Measurements from ENCODE around the gene PROK1.
"Not testable (repeated sequence)": the region's sequence is repeated elsewhere in the genome, so short reads cannot be mapped to it uniquely, and the experiment has no call there.

The PROK1 gene

DNA sequence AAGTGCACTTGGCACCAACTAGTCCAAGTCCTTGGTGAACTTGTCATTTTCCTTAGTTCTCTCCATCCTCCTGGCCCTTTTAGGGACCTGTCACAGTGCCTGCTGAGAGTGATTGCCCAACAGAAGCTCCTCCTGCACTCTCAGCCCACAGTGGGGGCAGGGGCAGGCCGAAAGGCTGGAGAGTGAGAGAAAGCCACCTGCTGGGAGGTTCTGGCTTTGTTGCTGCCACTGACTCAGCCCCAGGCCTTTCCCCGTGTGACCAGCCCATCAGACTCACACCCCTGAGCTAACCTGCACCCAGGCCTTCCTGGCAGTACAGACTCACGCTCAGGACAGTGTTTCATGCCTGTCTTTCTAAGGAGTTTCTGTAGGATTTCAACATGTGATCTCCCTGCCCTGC, 17.1 kb upstream of the PROK1 start:
- DNase-seq (ENCODE audit: low read depth) = no peak

DNA sequence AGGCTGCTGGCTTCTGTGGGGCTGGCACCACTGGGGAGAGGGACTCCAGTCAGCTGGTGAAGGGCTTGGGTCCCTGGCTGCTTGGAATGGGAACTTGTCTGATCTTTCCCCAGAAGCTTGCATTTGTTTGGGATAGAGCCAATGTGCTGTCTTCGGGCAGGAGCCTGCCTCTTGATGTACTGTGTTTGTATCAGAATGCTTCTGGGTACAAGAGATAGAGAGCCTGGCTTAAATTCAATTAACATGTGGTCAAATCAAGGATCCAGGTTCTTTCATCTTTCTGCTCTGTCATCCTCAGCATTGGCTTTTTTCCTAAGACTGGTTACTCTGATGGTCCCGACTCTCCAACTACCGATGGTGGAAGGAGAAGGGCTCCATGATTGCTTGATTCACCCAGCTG, 16.0 kb upstream of the PROK1 start:
- DNase-seq (ENCODE audit: low read depth) = no peak

DNA sequence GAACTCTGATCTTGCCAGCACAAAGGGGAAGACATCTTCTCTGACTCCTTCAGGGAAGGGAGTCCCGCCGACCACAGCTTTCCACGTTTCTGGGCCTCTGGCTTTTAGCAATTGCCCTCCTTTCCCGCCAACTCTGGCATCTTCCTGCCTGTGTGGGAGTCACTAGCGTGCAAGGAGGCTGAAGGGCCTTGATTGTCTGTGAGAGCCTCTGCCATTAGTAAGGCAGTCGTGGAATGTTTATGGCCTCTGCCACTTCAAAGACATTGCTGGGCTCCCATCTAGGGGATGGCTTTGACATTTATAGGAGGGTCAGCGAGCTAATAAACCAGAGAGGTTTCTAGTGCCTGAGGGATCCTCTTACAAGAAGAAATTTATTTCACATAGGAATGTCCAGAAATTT, 14.3 kb upstream of the PROK1 start:
- DNase-seq (ENCODE audit: low read depth) = no peak

DNA sequence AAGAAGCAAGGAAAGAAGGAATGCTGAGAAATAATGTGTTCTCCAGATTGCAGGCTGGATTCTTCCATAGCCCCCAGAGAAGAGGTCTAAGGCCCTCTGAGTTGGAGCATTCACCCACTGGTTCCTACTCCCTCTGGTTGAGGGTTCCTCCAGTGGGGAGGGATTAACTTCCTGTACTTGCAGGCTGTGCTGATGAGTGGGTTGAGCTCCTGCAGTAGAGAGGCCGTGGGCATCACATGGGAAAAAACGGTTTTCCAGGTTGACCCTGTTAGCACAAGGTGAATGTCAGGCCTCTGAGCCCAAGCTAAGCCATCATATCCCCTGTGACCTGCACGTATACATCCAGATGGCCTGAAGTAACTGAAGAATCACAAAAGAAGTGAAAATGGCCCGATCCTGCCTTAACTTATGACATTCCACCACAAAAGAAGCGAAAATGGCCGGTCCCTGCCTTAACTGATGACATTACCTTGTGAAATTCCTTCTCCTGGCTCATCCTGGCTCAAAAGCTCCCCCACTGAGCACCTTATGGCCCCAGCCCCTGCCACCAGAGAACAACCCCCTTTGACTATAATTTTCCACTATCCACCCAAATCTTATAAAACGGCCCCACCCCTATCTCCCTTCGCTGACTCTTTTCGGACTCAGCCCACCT, 13.2 kb upstream of the PROK1 start:
- not testable (repeated sequence) for DNase-seq (ENCODE audit: low read depth)

DNA sequence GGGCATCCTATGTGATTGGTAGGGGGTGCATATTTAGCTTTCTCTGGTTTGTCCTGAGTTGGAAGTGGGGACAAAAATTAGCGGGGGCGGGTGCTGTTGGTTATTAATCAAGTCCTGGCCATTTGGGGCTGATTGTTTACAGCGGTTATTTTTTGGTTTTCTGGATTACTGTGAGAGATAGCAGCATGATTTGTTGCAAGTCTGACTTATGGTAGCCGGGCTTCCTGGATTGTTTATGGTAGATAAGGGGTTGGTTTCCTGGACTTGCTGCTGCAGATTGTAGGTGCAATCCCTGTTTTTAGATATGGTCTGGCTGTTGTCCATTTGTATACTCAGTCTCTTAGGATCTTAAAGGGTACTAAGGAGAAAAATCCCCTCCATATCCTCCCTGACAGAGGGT, 12.1 kb upstream of the PROK1 start:
- no peak for DNase-seq (ENCODE audit: low read depth)

DNA sequence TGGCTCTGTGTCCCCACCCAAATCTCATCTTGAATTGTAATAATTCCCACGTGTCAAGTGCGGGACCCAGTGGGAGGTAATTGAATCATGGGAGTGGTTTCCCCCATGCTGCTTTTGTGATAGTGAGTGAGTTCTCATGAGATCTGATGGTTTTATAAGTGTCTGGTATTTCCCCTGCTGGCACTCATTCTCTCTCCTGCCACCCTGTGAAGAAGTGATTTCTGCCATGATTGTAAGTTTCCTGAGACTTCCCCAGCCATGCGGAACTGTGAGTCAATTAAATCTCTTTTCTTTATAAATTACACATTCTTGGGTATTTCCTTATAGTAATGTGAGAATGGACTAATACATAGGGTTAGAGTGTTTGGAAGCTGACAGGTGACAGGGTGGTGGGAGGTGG, 11.1 kb upstream of the PROK1 start:
- DNase-seq (ENCODE audit: low read depth) = not testable (repeated sequence)

DNA sequence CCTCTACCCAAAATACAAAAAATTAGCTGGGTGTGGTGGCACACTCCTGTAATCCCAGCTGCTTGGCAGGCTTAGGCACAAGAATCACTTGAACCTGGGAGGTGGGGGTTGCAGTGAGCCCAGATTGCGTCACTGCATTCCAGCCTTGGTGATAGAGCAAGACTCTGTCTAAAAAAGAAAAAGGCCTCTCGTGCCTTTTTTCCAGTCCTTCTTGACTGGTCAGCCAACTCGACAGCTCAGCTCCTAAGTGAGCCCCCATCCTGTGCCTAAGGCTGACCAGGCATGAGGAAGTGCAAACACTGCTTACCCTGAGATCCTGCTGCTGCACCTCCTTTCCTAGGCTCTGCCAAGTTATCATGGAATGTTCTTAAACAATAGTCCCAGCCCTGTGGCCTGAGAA, 10.1 kb upstream of the PROK1 start:
- DNase-seq (ENCODE audit: low read depth) = no peak

DNA sequence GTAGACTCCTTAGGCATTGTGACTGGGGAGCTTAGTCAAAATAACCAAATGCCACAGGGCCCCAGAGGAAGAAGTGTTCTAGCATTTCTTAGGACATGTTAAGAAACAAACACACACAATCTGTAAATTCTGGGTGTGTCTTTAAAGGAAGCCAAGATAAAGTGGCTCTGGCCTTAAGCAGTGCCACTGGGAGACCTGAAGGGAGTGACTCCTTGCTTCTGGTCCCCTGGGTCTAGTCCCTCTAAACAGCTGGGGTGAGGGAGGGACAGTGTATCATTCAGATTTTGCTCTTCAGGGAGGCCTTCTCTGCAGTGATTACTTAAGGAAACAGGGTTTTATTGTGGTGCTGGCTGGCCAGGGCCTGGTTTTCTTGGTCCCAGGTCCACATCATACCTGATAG, 9.1 kb upstream of the PROK1 start:
- no peak for DNase-seq (ENCODE audit: low read depth)

DNA sequence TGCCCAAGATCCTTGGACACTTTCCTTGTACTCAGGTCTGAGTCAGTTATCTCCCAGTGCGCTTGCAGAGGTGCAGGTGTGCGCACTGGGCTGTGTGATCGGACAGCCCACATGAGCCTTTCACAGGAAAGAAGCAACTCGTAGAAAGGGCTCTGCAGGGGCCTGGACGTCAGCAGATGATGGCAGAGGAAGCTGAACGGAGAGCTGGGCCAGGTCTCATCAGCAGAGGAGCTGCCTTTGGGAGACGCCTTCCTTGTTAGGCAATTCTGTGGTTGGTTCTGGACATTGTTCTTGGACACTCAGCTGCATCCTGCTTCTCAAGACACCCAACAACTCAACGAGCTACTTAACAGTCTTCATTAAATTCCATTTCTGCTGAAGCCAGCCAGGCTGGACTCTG, 7.5 kb upstream of the PROK1 start:
- no peak for DNase-seq (ENCODE audit: low read depth)

DNA sequence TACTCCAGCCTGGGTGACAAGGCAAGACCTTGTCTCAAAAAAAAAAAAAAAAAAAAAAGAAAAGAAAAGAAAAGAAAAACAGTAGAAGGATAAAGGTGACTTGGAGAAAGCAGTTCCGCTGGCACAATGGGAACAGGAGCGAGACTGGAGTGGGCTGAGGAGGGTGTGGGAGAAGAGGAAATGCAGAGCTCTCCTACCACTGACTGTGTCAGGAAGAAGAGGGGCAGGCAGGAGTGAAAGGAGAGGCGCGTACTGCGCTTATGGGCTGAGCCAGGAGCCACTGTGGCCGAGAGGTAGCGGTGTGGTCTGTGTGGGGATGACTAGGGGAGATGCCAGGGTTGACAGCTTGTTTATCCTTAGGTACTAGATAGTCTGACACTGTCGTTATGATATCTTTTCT, 6.4 kb upstream of the PROK1 start:
- DNase-seq (ENCODE audit: low read depth) = no peak

DNA sequence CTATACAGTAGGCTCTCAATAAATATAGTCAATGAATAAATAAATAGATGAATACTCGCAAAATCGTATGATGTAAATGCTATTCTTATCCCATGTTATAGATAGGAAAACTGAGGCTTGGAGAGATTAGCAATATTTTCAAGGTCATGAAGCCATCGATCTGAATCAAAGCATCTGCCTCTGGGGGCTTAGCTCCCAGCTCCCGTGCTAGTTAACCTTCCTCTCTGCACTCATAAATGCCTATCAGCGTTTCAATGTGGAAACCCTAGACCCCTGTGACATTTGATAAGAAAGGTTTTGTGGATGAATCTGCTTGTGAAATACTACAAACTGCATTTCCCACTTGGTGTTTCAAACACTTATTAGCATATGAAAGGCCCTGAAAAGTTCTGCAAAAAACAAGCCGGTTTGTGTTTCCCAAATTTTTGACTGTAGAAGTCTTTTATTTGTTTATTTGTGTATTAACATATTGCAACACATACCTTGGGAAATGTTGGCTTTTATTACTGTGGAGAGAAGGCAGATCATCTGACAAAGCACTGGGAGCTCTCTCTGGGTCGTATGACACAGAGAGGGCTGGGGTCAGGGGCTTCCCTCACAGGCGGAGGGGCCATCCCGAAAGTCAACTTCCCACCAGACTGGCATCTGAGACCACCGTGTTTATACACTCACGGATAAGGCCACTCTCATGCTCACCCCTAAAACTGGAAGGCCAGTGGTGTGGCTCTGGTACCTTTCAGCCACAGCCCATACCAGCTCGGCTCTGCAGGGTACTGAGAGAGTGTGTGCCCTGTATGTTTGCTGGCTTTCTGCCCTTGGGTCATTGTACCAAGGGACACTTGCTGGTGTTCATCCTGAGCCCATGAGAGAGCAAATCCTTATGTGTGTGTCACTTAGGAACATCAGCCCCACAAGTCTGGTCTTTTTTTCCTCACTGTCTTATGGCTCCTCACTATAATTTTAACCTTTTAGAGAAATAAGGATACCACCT, 993 bp upstream of the PROK1 start:
- no peak for DNase-seq (ENCODE audit: low read depth)

DNA sequence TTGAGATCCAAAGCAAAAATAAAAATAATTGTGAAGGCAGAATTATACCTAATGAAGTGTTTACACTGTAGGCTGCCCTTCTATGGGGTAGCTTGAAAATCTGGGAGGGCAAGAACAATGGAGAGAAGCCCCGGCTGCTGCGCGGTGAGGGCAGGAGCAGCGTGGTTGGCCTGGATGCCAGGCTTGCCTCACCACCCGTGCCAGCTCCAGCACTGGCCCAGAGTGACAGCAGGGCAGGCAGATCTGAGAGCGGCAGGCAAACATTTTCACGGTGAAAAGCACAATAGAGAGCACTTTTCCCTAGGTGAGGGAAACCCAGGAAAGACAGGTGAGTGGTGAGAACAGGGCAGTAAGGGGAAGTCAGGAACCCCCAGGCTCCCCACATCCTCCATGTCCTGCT, 1.4 kb downstream of the PROK1 start:
- no peak for DNase-seq (ENCODE audit: low read depth)

DNA sequence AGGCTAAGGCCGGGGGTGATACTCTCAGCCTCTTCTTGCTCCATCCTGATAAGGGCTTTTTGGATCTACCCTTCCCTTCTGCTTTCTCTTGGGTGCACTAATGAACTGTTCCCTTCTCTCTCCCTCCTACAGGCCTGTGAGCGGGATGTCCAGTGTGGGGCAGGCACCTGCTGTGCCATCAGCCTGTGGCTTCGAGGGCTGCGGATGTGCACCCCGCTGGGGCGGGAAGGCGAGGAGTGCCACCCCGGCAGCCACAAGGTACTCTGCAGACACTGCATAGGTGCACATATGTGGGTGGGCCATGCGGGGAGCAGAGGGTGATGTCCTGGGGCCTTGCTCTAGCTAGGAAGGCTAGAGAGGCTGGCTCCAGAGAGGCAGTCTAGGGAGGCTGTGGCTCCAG, 2.9 kb downstream of the PROK1 start:
- no peak for DNase-seq (ENCODE audit: low read depth)

DNA sequence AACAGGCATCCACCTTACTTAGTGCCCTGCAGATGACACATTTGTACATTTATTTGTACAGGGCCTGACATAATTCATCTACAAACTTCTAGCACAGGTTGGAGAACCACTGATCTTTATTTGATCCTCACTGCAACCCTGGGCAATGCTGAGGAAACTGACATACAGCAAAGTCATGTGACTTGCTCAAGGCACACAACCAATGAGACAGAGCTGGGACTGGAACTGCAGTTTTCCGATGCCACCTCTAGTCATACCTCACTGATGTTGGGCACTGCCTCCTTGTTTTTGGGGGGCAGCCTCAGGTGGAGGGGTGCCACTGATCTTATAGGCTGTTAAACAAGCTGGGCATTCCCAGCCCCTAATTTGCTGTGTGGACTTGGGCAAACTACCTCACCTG, 3.4 kb downstream of the PROK1 start:
- DNase-seq (ENCODE audit: low read depth) = no peak

DNA sequence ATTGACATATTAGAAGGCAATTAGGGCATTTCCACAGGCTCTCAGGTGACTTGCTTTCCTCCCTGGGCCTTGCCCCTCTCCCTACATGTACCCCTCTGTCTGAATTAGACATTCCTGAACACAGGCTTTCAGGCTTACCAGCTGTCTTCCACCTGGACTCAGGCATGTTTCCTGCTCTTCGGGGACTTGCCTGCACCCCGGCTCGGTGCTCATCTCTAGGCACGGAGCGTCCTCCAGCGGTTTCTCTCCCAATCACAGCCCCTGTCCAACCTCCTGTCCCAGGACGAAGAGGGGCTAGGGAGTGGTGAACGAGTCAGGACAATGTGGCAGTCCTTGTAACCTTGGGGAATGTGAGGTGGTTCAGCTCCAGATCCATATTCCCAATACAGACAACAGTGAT, 4.2 kb downstream of the PROK1 start:
- no peak for DNase-seq (ENCODE audit: low read depth)

DNA sequence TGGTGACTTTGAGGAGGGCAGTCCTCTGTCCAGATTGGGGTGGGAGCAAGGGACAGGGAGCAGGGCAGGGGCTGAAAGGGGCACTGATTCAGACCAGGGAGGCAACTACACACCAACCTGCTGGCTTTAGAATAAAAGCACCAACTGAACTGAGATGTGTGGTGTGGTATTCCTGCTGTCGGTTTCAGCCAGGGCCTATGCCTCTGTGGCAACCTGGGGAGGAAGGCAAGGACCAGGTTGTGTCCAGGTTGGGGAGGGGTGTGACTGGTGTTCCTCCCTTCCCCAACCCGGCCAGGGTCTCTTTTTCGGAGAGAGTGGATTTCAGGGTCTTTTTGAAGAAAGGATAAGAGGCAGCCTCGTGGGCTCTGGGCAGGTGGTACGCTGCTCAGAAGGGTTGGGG, 6.3 kb downstream of the PROK1 start:
- no peak for DNase-seq (ENCODE audit: low read depth)

DNA sequence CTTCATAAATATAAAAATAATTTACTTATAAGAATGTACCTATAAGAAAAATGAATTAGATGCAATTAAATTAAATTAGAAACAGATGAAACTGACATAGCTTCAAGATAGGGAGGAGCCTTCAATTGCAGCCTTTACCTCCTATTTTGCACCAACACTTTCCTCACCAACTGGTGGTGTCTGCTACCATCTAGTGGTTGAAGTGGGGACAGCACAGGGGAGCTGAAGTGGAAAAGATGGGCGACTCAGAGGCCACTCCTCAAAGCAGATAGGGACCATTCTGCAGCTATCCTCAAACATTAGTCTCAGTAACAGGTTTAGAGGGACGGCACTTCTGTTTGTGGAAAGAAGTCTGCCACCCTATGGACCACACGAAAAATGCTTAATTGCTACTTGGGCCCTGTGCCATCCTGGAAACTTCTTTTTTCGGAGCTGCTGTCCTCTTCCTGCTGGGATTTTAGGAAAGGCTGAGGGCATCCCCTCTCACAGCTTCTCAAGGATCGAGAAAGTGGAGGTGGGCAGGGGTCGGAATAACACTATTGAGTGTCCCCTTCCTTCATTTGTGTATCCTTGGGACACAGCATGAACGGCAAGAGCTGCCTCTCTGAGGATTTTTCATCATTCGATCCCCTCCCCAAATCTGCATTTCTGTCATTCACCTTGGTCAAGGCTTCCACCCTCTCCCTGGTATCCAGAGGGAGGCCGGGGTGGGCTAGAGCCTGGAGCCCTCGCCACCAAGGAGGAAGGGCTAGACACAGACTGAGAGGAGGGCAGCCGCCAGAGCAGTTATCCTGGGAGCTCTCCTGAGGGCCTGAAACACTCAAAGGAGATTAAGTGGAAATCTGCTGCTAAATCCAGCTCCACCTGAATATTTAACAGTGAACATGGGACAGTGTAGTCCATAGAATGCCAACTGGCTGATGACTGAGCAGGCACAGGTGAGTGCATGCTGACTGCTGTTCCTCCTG, 9.6 kb downstream of the PROK1 start:
- DNase-seq (ENCODE audit: low read depth) = peak; percentile 59

DNA sequence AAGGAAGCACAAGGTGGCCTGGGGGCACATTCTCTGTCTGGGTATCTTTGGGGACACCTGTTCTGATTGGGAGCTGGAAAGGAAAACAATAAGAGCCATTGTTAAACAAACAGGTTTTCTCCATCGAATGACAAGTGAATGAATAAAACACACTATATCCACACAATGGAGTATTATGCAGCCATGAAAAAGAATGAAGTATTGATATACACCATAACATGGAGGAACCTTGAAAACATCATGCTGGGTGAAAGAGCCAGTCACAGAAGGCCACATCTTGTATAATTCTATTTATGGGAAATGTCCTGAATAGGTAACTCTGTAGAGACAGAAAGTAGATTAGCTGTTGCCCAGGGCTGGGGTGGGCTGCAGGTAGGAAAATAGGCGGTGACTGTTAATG, 11.1 kb downstream of the PROK1 start:
- no peak for DNase-seq (ENCODE audit: low read depth)

DNA sequence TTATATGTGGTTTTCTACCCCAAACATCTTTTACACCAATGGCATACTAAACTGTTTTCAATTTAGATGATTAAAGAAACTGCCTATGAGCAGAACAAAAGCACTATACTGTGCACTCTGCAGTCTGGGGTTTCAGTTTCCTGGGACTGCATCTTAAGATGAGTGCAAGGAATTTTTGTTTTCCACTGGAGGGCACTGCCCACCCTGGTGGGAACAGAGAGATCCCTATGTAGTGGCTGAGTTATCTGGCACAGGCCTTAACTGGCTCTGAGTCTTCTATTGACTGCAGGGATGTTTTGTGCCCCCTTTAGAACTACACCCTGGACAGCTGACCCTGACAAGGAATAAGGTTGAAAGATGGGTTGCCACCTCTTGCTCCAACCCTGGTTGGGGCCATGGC, 12.0 kb downstream of the PROK1 start:
- DNase-seq (ENCODE audit: low read depth) = no peak

DNA sequence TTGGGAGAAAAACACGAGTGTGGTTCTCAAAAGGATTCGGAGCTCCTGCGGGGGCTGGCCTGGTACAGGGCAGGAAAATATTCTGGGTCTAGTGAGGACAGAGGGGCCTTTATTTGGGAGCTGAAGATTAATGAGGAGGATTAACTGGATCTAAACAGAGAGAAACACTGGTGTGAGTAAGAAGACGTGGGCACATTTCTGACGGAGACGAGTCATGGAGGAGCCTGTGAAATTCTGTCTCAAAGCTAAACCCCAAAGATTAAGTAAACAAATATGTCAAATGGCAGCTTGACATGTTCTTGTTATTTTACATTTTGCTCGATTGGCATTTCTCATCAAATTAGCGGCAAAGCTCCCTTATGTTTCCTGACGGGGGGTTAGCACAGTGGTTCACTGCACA, 12.8 kb downstream of the PROK1 start:
- no peak for DNase-seq (ENCODE audit: low read depth)

DNA sequence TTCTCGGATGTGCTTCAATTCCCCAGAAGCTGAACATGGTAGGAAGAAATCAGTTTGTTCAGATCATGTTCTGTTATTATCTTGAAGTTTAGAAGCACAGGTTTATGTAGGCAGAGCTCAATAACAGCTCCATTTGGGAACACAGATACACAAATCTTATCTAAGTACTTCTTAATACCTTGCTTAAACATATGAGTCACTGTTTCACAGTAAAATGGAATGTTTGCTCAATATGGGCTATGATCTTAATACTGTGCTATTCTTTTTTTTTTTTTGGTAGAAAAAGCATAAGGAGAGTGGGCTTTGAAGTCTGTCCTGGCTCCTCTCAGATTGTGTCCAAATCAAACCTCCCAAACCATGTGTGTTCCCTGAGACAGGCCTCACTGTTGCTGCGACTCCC, 13.4 kb downstream of the PROK1 start:
- DNase-seq (ENCODE audit: low read depth) = no peak

DNA sequence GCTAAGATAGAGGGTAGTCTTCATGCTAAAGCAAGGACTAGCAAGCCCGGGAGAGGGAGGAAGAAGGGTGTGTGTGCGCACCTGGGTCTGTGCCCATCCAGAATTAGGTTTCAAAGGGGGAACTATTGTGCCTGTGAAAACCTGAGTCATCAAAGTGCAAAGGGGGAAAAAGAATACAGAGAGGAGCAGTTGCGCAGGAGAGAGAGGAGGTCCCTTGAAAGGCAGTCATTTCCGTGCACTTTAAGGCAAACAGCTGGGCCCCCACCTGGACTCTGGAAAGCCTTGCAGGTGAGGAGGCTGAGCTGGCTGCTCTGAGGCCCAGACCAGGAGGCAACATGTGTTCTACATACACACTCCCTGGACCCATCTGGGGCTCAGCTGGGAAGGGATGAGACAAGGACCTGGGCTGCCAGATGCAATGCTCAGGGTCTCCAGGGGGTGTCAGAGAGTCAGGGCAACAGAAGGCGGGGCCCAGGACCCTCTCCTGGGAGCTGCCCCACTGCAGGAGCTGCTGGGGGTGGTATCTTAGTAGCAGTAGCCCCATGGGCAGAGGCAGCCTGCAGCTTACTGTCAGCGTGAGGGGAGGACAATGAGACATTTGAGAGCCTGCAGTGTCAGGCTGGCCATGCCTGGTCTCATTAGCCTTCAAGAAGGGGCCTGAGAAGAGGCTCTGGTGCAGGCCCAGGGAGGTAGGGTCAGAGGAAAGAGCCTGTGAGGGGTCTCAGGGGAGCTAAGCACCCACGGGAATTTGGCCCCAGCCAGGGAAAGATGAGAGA, 14.3 kb downstream of the PROK1 start:
- DNase-seq (ENCODE audit: low read depth) = no peak
